ENCODE results near the gene RABGAP1L.
A peak's percentile ranks its signal among the peaks of the same experiment; 100 is the strongest.

The RABGAP1L gene

GRCh38 chr1:174786760-174787159 lies 627.4 kb downstream of the RABGAP1L start:
- no peak overlapping the region for H2AFZ ChIP-seq (ENCODE audit: low read depth)
- H4K20me1 ChIP-seq (ENCODE audit: insufficient read depth) = no peaks in the 10 kb centered on the region

GRCh38 chr1:174788981-174789380 lies 629.7 kb downstream of the RABGAP1L start:
- peaks cover 72% of the 10 kb centered on the region for H3K4me1 ChIP-seq (ENCODE audit: low read depth, poor library complexity, severe bottlenecking)
- peak overlapping the region; percentile 58 for H3K27ac ChIP-seq
- no peaks in the 10 kb centered on the region for H3K27me3 ChIP-seq (ENCODE audit: insufficient read depth, low read depth)
- no peak for TF ChIP-seq CTCF (conservative IDR thresholded peaks at IDR 0.05; ENCODE audit: low read depth, low read length)
- peak overlapping the region; percentile 29; the same call in 1 of the 2 replicates for H3K9ac ChIP-seq
- no peaks in the 10 kb centered on the region for H4K20me1 ChIP-seq (ENCODE audit: insufficient read depth)
- H3K36me3 ChIP-seq (ENCODE audit: insufficient read depth) = no peaks in the 10 kb centered on the region
- no peaks in the 10 kb centered on the region for H3K79me2 ChIP-seq (ENCODE audit: insufficient read depth, low read depth)
- H2AFZ ChIP-seq (ENCODE audit: low read depth) = no peak overlapping the region
- peak overlapping the region; percentile 73 for H3K4me3 ChIP-seq (IDR thresholded peaks at IDR 0.05; ENCODE audit: insufficient read depth, low read depth, low read length)
- peak overlapping the region; percentile 91 for H3K4me2 ChIP-seq

More at GRCh38 chr1:174786760-174787159, 627.4 kb downstream of the RABGAP1L start:
- Histone ChIP-seq H3K4me1 (ENCODE audit: low read depth, poor library complexity, severe bottlenecking) (peaks cover 61% of the 10 kb centered on the region), H3K4me3 (IDR thresholded peaks at IDR 0.05; ENCODE audit: insufficient read depth, low read depth, low read length) (no peak overlapping the region), H3K4me2 (peak overlapping the region; percentile 41), H3K36me3 (ENCODE audit: insufficient read depth) (no peaks in the 10 kb centered on the region), H3K9ac (no peak overlapping the region), H3K79me2 (ENCODE audit: insufficient read depth, low read depth) (no peaks in the 10 kb centered on the region), H3K27ac (no peak overlapping the region), H3K27me3 (ENCODE audit: insufficient read depth, low read depth) (no peaks in the 10 kb centered on the region)
- TF ChIP-seq CTCF (conservative IDR thresholded peaks at IDR 0.05; ENCODE audit: low read depth, low read length) = no peak

DNA sequence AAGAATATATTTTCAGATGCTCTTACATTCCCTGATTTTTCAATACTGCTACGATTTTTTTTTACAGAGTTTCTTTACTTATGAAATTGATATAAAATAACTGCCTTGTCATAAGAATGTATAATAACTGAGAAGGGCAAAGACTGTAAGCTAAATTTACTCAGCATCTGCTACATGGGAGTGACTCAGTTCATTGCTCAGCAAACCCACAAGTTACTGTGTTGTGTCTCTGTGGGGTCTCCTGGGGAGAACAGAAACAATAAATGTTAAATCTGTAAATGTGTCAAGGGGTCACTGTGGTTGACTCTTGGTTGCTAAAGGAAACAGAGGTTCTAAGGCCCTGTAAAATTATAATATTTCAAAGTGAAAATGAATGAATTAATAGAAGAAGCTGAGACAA lies 630.1 kb downstream of the RABGAP1L start:
- Histone ChIP-seq H3K27me3 (ENCODE audit: insufficient read depth, low read depth) (no peaks in the 10 kb centered on the region), H4K20me1 (ENCODE audit: insufficient read depth) (no peaks in the 10 kb centered on the region), H3K79me2 (ENCODE audit: insufficient read depth, low read depth) (no peaks in the 10 kb centered on the region), H2AFZ (ENCODE audit: low read depth) (no peak overlapping the region), H3K4me1 (ENCODE audit: low read depth, poor library complexity, severe bottlenecking) (peaks cover 72% of the 10 kb centered on the region), H3K4me2 (peak overlapping the region; percentile 91), H3K27ac (peak overlapping the region; percentile 58), H3K9ac (peak overlapping the region; percentile 29; the same call in 1 of the 2 replicates), H3K4me3 (IDR thresholded peaks at IDR 0.05; ENCODE audit: insufficient read depth, low read depth, low read length) (peak overlapping the region; percentile 73), H3K36me3 (ENCODE audit: insufficient read depth) (no peaks in the 10 kb centered on the region)
- TF ChIP-seq CTCF (conservative IDR thresholded peaks at IDR 0.05; ENCODE audit: low read depth, low read length) = no peak

DNA sequence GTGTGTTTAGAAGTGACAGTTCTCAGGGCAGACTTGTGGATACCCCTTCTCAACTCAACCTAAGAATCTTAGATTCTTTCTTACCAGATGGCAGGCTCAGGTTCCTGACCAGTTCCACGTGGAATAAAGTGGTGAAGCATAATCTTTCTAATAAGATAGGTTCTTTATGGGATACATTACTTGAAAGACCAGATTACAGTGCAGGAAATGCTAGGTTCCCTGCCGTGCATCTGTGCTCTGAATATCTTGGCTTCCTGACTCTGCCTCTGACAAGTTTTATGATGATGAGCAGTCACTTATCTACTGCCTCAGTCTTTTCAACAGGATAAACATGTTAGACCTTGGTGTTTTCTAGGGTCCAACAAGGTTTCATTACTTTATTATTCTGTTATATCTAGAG lies 632.5 kb downstream of the RABGAP1L start:
- no peak overlapping the region for H3K4me2 ChIP-seq
- H3K4me3 ChIP-seq (IDR thresholded peaks at IDR 0.05; ENCODE audit: insufficient read depth, low read depth, low read length) = no peak overlapping the region
- peaks cover 56% of the 10 kb centered on the region for H3K4me1 ChIP-seq (ENCODE audit: low read depth, poor library complexity, severe bottlenecking)
- no peak for TF ChIP-seq CTCF (conservative IDR thresholded peaks at IDR 0.05; ENCODE audit: low read depth, low read length)
- H3K79me2 ChIP-seq (ENCODE audit: insufficient read depth, low read depth) = no peaks in the 10 kb centered on the region
- H4K20me1 ChIP-seq (ENCODE audit: insufficient read depth) = no peaks in the 10 kb centered on the region
- H3K36me3 ChIP-seq (ENCODE audit: insufficient read depth) = no peaks in the 10 kb centered on the region
- no peak overlapping the region for H3K27ac ChIP-seq
- no peak overlapping the region for H3K9ac ChIP-seq
- no peaks in the 10 kb centered on the region for H3K27me3 ChIP-seq (ENCODE audit: insufficient read depth, low read depth)
- H2AFZ ChIP-seq (ENCODE audit: low read depth) = no peak overlapping the region
